Fibroblast of lung (primary cell): ENCODE results near the gene SORCS2. TPM values are rescaled to one million over a fixed set of nuclear protein-coding genes. Genes with fewer than 3 reads are reported as not detected.

Experiments
- DNase-seq, 2 donors: peaks; one replicate each; pipeline versions ENCODE4 v3.0.0 to v3.0.0-alpha.2; 2010; ENCODE audit warnings: low read depth in 2 of 2
- H2AFZ ChIP-seq: 2 replicates; pipeline ENCODE4 v1.5.1; 2012; ENCODE audit warnings: low read length, control low read depth, inconsistent platforms
- H3K27ac ChIP-seq: 2 replicates; pipeline ENCODE4 v1.5.1; 2011; ENCODE audit warnings: low read length, control low read depth; ENCODE audit not compliant: insufficient read depth
- H3K27me3 ChIP-seq: 2 replicates; pipeline ENCODE4 v1.5.1; 2011; ENCODE audit warnings: mild to moderate bottlenecking, low read length; ENCODE audit not compliant: control insufficient read depth, insufficient read depth
- H3K36me3 ChIP-seq: 2 replicates; pipeline ENCODE4 v1.5.1; 2011; ENCODE audit warnings: low read length; ENCODE audit not compliant: control insufficient read depth, insufficient read depth
- H3K4me1 ChIP-seq: 2 replicates; pipeline ENCODE4 v1.5.1; 2011; ENCODE audit warnings: low read length; ENCODE audit not compliant: control insufficient read depth, insufficient read depth; ENCODE audit errors: extremely low read depth
- H3K4me2 ChIP-seq: 2 replicates; pipeline ENCODE4 v1.5.1; 2011; ENCODE audit warnings: low read length, control low read depth; ENCODE audit not compliant: insufficient read depth; ENCODE audit errors: extremely low read depth
- H3K4me3 ChIP-seq, 4 experiments: fragments of 200-600 bp in 1 of 4; sonication (generic) in 1 of 4; replicated peaks in 1 of 4; 2 replicates each; pipeline ENCODE4 v1.5.1; 2011 to 2016; ENCODE audit warnings: low read length in 4 of 4, low read depth in 3 of 4, mild to moderate bottlenecking in 3 of 4, control low read depth in 2 of 4, inconsistent platforms in 1 of 4, mixed read lengths in 1 of 4; ENCODE audit not compliant: insufficient read depth in 1 of 4; ENCODE audit errors: control extremely low read depth in 1 of 4
- H3K79me2 ChIP-seq: 2 replicates; pipeline ENCODE4 v1.5.1; 2012; ENCODE audit warnings: mild to moderate bottlenecking, low read length, inconsistent platforms; ENCODE audit not compliant: control insufficient read depth, insufficient read depth
- H3K9ac ChIP-seq: 2 replicates; pipeline ENCODE4 v1.5.1; 2011; ENCODE audit warnings: mild to moderate bottlenecking, low read length, control low read depth; ENCODE audit not compliant: insufficient read depth
- H3K9me3 ChIP-seq: 2 replicates; pipeline ENCODE4 v1.5.1; 2012; ENCODE audit warnings: low read depth, low read length; ENCODE audit not compliant: control insufficient read depth, insufficient read depth
- H4K20me1 ChIP-seq: 2 replicates; pipeline ENCODE4 v1.5.1; 2011; ENCODE audit warnings: low read length; ENCODE audit not compliant: control insufficient read depth, insufficient read depth; ENCODE audit errors: extremely low read depth
- EZH2 ChIP-seq: IDR thresholded peaks from 2 replicates; pipeline ENCODE4 v1.5.1; 2012; ENCODE audit warnings: low read length, control low read depth, mild to moderate bottlenecking; ENCODE audit errors: missing control alignments
- polyA plus RNA-seq, 2 donors: library from polyadenylated mRNA; depleted of rRNA in 1 of 2; stranded (reverse) in 1 of 2; unstranded in 1 of 2; fragments of >200 nt; gene quantifications; 2 replicates each; pipeline ENCODE4 v1.2.1, GENCODE V29; 2011 to 2012; ENCODE audit warnings: missing spikeins in 1 of 2
- total RNA-seq: library from RNA; depleted of rRNA; stranded (reverse); fragments of >200 nt; gene quantifications from 2 replicates; pipeline ENCODE4 v1.2.1, GENCODE V29; 2014
- TF ChIP-seq, protein P1 (sequence below), 2 donors: IDR thresholded peaks in 1 of 2; conservative IDR thresholded peaks in 1 of 2; 1 replicate in 1 of 2; 2 replicates in 1 of 2; pipeline ENCODE4 v1.5.1; 2011 to 2012; ENCODE audit warnings: low read length in 2 of 2, control low read depth in 1 of 2, inconsistent platforms in 1 of 2, low read depth in 1 of 2, mild to moderate bottlenecking in 1 of 2

The SORCS2 gene
- total and polyA plus RNA-seq, 2 donors (not counting 1 experiment from before 2014, with no cell fraction given): 0.17 to 0.41 TPM

DNA sequence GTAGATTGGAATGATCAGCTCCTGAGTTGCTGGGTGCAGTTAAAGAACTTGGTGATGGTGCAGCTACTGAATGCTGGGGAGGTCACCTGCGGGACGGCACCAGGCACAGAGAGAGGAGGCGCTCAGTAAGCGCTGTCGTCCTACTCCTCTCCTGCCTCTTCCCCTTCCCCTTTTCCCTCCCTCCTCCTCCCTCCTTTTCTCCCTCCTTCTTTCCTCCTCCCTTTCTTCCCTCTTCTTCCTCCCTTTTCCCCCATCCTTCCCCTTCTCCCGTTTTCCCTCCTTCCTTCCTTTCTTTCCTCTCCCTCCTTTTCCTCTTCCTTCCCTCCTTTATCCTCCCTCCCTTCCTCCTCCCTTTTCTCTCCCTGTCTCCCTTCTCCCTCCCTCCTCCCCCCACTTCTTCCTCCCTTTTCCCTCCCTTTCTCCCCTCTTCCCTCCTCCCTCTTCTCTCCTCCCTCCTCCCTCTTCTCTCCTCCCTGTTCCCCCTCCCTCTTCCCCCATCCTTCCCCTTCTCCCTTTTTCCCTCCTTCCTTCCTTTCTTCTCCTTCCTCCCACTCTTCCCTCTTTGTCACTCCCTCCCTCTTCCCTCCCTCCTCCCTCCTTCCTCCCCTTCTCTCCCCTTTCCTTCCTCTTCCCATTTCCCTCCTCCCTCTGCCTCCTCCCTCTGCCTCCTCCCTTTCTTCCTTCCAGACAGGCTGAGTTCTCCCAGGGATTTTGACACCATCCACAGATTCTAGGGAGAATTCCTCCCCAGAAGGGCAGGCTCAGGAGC is 330.3 kb downstream of the SORCS2 start:
- Histone ChIP-seq H2AFZ (no peak overlapping the region), H3K27ac (no peak overlapping the region), H3K79me2 (no peaks in the 10 kb centered on the region), H3K9me3 (no peaks in the 10 kb centered on the region), H3K27me3 (no peaks in the 10 kb centered on the region), H3K9ac (no peak overlapping the region), H3K4me1 (no peaks in the 10 kb centered on the region), H3K4me2 (no peak overlapping the region), H4K20me1 (no peaks in the 10 kb centered on the region), H3K36me3 (no peaks in the 10 kb centered on the region), H3K4me3 (no peak overlapping the region)
- TF ChIP-seq EZH2: no peak
- TF ChIP-seq, protein P1, sequence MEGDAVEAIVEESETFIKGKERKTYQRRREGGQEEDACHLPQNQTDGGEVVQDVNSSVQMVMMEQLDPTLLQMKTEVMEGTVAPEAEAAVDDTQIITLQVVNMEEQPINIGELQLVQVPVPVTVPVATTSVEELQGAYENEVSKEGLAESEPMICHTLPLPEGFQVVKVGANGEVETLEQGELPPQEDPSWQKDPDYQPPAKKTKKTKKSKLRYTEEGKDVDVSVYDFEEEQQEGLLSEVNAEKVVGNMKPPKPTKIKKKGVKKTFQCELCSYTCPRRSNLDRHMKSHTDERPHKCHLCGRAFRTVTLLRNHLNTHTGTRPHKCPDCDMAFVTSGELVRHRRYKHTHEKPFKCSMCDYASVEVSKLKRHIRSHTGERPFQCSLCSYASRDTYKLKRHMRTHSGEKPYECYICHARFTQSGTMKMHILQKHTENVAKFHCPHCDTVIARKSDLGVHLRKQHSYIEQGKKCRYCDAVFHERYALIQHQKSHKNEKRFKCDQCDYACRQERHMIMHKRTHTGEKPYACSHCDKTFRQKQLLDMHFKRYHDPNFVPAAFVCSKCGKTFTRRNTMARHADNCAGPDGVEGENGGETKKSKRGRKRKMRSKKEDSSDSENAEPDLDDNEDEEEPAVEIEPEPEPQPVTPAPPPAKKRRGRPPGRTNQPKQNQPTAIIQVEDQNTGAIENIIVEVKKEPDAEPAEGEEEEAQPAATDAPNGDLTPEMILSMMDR (conservative IDR thresholded peaks at IDR 0.05 in 1 of 2, IDR thresholded peaks at IDR 0.05 in 1 of 2; ENCODE audit: low read depth in 1 of 2, low read length in 2 of 2): no peak
- DNase-seq: no peak

DNA sequence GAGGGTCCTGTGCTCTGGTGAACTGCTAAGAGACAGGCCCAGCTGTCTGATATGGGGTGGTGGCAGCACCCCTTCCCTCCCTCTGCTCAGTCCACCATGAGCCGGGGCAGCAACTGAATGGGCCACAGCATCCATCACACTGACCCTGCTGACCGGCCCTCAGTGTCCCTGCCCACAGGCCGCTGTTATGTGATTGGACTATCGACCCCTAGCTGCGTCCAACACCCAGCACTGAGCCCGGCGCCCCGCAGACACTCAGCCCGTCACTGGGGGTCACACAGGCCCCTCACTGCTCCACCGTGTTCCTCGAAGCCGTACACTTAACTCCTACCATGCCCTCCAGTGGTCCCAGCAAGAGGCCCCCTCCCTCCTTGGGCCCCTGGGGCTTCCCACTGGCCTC is 331.2 kb downstream of the SORCS2 start:
- Histone ChIP-seq H3K4me1 (no peaks in the 10 kb centered on the region), H3K36me3 (no peaks in the 10 kb centered on the region), H3K27me3 (no peaks in the 10 kb centered on the region), H3K27ac (no peak overlapping the region), H3K9me3 (no peaks in the 10 kb centered on the region), H3K4me2 (no peak overlapping the region), H2AFZ (no peak overlapping the region), H4K20me1 (no peaks in the 10 kb centered on the region), H3K79me2 (no peaks in the 10 kb centered on the region), H3K4me3 (no peak overlapping the region), H3K9ac (no peak overlapping the region)
- no peak for DNase-seq
- TF ChIP-seq, protein P1 (conservative IDR thresholded peaks at IDR 0.05 in 1 of 2, IDR thresholded peaks at IDR 0.05 in 1 of 2; ENCODE audit: low read depth in 1 of 2, low read length in 2 of 2): no peak
- TF ChIP-seq EZH2: no peak

DNA sequence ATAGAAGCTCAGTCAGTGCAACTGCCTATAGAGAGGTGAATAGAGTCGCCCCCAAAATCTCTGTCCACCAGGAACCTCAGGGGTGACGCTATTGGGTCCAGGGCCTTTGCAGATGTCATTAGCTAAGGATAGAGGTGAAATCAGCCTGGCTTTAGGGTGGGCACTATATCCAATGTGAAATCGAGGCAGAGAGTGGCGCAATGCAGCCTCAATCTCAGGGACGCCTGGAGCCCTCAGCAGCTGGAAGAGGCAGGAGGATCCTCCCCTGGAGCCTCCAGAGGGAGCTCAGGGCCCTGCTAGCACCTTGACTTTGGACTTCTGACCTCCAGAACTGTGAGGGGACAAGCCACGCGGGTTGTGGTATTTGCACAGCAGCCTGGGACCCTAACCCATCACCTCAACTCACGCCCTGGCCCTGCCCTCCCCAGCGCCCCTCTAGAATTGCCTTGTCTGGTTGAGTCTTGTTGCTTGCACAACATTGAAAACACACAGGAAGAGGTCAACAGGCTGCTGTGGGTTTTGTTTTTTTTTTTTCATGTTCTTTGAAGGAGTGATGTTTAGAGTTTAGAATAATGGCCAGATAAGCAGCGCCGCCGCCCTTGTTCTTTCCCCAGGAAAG is 331.8 kb downstream of the SORCS2 start:
- Histone ChIP-seq H3K27ac (no peak overlapping the region), H3K9ac (no peak overlapping the region), H3K27me3 (no peaks in the 10 kb centered on the region), H3K4me3 (no peak overlapping the region), H3K36me3 (no peaks in the 10 kb centered on the region), H3K79me2 (no peaks in the 10 kb centered on the region), H3K9me3 (no peaks in the 10 kb centered on the region), H3K4me1 (no peaks in the 10 kb centered on the region), H2AFZ (no peak overlapping the region), H4K20me1 (no peaks in the 10 kb centered on the region), H3K4me2 (no peak overlapping the region)
- TF ChIP-seq, protein P1 (conservative IDR thresholded peaks at IDR 0.05 in 1 of 2, IDR thresholded peaks at IDR 0.05 in 1 of 2; ENCODE audit: low read depth in 1 of 2, low read length in 2 of 2): no peak
- no peak for TF ChIP-seq EZH2
- no peak for DNase-seq
